ENCODE data around the gene TNFRSF13B.
"Not testable (repeated sequence)": the region's sequence is repeated elsewhere in the genome, so short reads cannot be mapped to it uniquely, and the experiment has no call there.

- not testable (repeated sequence) for TF ChIP-seq POLR2AphosphoS5 (IDR thresholded peaks at IDR 0.05; ENCODE audit: insufficient read depth, low read depth, low read length); MAX (IDR thresholded peaks at IDR 0.05; ENCODE audit: insufficient read depth, insufficient read length); CTCF (IDR thresholded peaks at IDR 0.05; ENCODE audit: extremely low read depth in 1 of 2, insufficient read depth in 1 of 2, low read depth in 1 of 2, low read length in 2 of 2)
These were observed 38.7 kb upstream of the TNFRSF13B start for GRCh38 chr17:17010545-17011034.
